Heart left ventricle (tissue), 16 donors: Measurements from ENCODE around the gene PRG3. TPM values are rescaled to one million over a fixed set of nuclear protein-coding genes. Genes with fewer than 3 reads are reported as not detected.

ENCODE experiments used
- ATAC-seq, 4 donors: fragments of 200-7000 bp; cut with Tn5 transposase; one replicate each; pipeline ENCODE4 v1.9.1; 2020 to 2022; ENCODE audit warnings: moderate library complexity in 4 of 4, mild to moderate bottlenecking in 3 of 4, moderate number of reproducible peaks in 1 of 4
- DNase-seq, 5 donors: peaks; one replicate each; pipeline ENCODE4 v3.0.0-alpha.2; 2020
- H3K27ac ChIP-seq, 12 donors: fragments of 200-600 bp; sonication (generic) in 4 of 12; one replicate each; pipeline versions ENCODE4 v1.5.0 to v1.8.0; 2016 to 2022; ENCODE audit warnings: mild to moderate bottlenecking in 2 of 12
- H3K27me3 ChIP-seq, 9 donors: fragments of 200-600 bp; sonication (generic) in 2 of 9; one replicate each; pipeline versions ENCODE4 v1.5.1 to v1.8.0; 2016 to 2022; ENCODE audit warnings: mild to moderate bottlenecking in 3 of 9
- H3K36me3 ChIP-seq, 9 donors: fragments of 200-600 bp; sonication (generic) in 2 of 9; one replicate each; pipeline versions ENCODE4 v1.5.0 to v1.8.0; 2018 to 2022; ENCODE audit warnings: mild to moderate bottlenecking in 2 of 9
- H3K4me1 ChIP-seq, 12 donors: fragments of 200-600 bp; sonication (generic) in 4 of 12; one replicate each; pipeline versions ENCODE4 v1.5.0 to v1.8.0; 2016 to 2022; ENCODE audit warnings: mild to moderate bottlenecking in 3 of 12
- H3K4me3 ChIP-seq, 12 donors: fragments of 200-600 bp; sonication (generic) in 4 of 12; one replicate each; pipeline versions ENCODE4 v1.5.0 to v1.8.0; 2017 to 2022; ENCODE audit warnings: mild to moderate bottlenecking in 9 of 12, moderate library complexity in 4 of 12
- H3K9me3 ChIP-seq, 12 donors: fragments of 200-600 bp; sonication (generic) in 4 of 12; one replicate each; pipeline versions ENCODE4 v1.5.0 to v1.8.0; 2016 to 2022; ENCODE audit warnings: mild to moderate bottlenecking in 1 of 12
- POLR2A ChIP-seq, 2 donors: fragments of 450-650 bp; IDR thresholded peaks; one replicate each; pipeline ENCODE4 v1.6.1; 2017; ENCODE audit warnings: antibody characterized with exemption in 2 of 2, mild to moderate bottlenecking in 2 of 2, moderate library complexity in 2 of 2
- WGBS, 4 donors: extraction: QIAGEN DNeasy Blood & Tissue Kit in 2 of 4; methylation state at CpG; one replicate each; pipeline versions ENCODE4 v1.1.5 to v1.1.7; 2013 to 2018; 5-methylcytosine and 5-hydroxymethylcytosine counted together
- intact Hi-C, 10 donors: fragments of 100-400 bp; cut with DNase I; formaldehyde crosslinking; loops; one replicate each; pipeline versions ENCODE4 v1.11.1 to v1.14.2; 2022
- polyA plus RNA-seq, 2 donors: library from polyadenylated mRNA; stranded (reverse); fragments of 200-250 nt; gene quantifications; one replicate each; pipeline ENCODE4 v1.2.3, GENCODE V29; 2013
- total RNA-seq, 9 donors: library from RNA; depleted of rRNA in 2 of 9; stranded (reverse); fragments of >200 nt in 2 of 9; fragmentation: NEBNext Ultra II Directional in 3 of 9; extraction: Animal tissue kit (Norgen Biotek cat#: 25700) in 3 of 9; gene quantifications; one replicate each; pipeline versions ENCODE4 v1.1.0 to v1.2.4, GENCODE V29; 2016 to 2023
- TF ChIP-seq, protein P1 (sequence below), 12 donors: fragments of 200-600 bp; sonication (generic) in 4 of 12; IDR thresholded peaks; one replicate each; pipeline versions ENCODE4 v1.5.0 to v1.8.0; 2018 to 2022; ENCODE audit warnings: antibody characterized with exemption in 12 of 12, mild to moderate bottlenecking in 5 of 12
- donor health status: ischemic (EF 13 %, LVEDD 7.1; RV severe dilation, severe dysfunction).
- donor health status: healthy with polysubstance abuse.
- donor health status: DM: no; HTN: yes; CAD: no.
- donor health status: DM: no; HTN: no; CAD: no.
- donor health status: ischemic (EF 25% LVEDD 6.9; RV normal size, moderate dysfunction).
- donor health status: ischemic (EF 25% LVEDD 5.7; RV mildly dilated, moderate dysfunction).
- donor health status: healthy.
- donor health status: DM: yes; HTN: yes; CAD: no.
- donor health status: ischemic (EF 35%, LVEDD 5.7; RV mildly dilated, moderate dysfunction).
- donor health status: nonischemic (EF 11% LVEDD 7.7; RV severe dilation, severe dysfunction).
- donor health status: DM: yes; HTN: yes; CAD: no.
- donor health status: PGD.
- donor health status: ischemic (EF 29% LVEDD 5.4; RV normal size, mild dysfunction).
- donor health status: nonischemic (EF 23%, LVEDD 6.1; RV moderate dilation, normal function).

PRG3 gene
- total and polyA plus RNA-seq, 11 donors = not detected

GRCh38 chr11:57349491-57350274 is 31.3 kb downstream of the PRG3 start:
- Histone ChIP-seq H3K4me3 (no peak overlapping the region), H3K4me1 (peaks cover 0 to 14% (median 5%) of the 10 kb centered on the region in 12 donors), H3K9me3 (peaks cover 0 to 7% (median 0%) of the 10 kb centered on the region in 12 donors), H3K27ac (peak overlapping the region in 8 of 12 donors; percentile 0 to 71 (median 30)), H3K36me3 (no peaks in the 10 kb centered on the region), H3K27me3 (no peaks in the 10 kb centered on the region)
- 15 to 17% (median 16%) methylated on average over 27 to 31 of the region's 31 CpGs for WGBS, 4 donors
- intact Hi-C loops = loop anchor here (2.0 to 10.0 kb wide), 17 partner anchors 57 to 1165 kb away; partner anchors contain the start of genes YPEL4 (in 4 of the 10), SLC43A3 (in 2 of the 10) and SLC43A1 (in 1 of the 10)
- ATAC-seq (peak in 3 of 4 donors; percentile 62 to 82 (median 71)), DNase-seq (peak; percentile 65 to 89 (median 72))
- no peak for TF ChIP-seq POLR2A (IDR thresholded peaks at IDR 0.05)
- TF ChIP-seq, protein P1, sequence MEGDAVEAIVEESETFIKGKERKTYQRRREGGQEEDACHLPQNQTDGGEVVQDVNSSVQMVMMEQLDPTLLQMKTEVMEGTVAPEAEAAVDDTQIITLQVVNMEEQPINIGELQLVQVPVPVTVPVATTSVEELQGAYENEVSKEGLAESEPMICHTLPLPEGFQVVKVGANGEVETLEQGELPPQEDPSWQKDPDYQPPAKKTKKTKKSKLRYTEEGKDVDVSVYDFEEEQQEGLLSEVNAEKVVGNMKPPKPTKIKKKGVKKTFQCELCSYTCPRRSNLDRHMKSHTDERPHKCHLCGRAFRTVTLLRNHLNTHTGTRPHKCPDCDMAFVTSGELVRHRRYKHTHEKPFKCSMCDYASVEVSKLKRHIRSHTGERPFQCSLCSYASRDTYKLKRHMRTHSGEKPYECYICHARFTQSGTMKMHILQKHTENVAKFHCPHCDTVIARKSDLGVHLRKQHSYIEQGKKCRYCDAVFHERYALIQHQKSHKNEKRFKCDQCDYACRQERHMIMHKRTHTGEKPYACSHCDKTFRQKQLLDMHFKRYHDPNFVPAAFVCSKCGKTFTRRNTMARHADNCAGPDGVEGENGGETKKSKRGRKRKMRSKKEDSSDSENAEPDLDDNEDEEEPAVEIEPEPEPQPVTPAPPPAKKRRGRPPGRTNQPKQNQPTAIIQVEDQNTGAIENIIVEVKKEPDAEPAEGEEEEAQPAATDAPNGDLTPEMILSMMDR (IDR thresholded peaks at IDR 0.05) = peak; percentile 88 to 95 (median 92)

DNA sequence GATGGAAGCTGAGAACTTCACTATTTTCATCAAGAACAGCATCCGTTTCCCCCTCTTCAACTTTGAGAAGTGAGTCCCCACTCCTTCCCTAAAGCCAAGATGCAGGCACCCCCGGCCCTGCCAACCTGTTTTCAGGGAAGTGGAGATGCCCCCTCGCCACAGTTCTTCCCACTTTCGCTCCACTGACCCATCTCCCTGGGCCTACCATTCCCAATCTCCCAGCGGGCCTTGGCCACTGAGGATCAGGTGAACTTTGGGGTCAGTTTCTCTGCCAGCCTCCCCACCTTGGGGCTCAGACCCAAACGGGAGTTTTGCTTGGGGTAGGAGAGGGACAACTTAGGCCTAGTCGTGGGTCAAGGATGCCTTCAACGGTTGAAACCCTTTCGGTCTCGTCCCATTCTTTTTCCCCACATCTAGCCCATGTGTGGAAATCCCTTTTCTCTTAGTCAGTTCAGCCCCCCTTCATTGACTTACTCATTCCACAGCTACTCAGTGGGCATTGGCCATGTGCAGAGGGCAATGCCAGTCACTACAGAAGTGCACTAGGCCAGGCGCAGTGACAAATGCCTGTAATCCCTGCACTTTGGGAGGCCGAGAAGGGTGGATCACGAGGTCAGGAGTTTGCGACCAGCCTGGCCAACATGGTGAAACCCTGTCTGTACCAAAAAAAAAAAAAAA is 32.2 kb downstream of the PRG3 start:
- H3K9me3 ChIP-seq = peaks cover 0 to 7% (median 0%) of the 10 kb centered on the region in 12 donors
- no peak for TF ChIP-seq POLR2A (IDR thresholded peaks at IDR 0.05)
- TF ChIP-seq, protein P1 (IDR thresholded peaks at IDR 0.05) = no peak
- H3K27ac ChIP-seq = peak overlapping the region in 5 of 12 donors; percentile 0 to 71 (median 28)
- no peak overlapping the region for H3K4me3 ChIP-seq
- ATAC-seq (no peak), DNase-seq (peak in 1 of 5 donors; percentile 24)
- intact Hi-C loops = loop anchor here (2.0 to 10.0 kb wide), 16 partner anchors 59 to 1166 kb away; partner anchors contain the start of genes YPEL4 (in 4 of the 10), SLC43A3 (in 2 of the 10) and SLC43A1 (in 1 of the 10)
- H3K27me3 ChIP-seq = no peaks in the 10 kb centered on the region
- WGBS, 4 donors = 90 to 94% (median 91%) methylated on average over 14 of the region's 14 CpGs
- H3K36me3 ChIP-seq = no peaks in the 10 kb centered on the region
- H3K4me1 ChIP-seq = peaks cover 0 to 10% (median 4%) of the 10 kb centered on the region in 12 donors

DNA sequence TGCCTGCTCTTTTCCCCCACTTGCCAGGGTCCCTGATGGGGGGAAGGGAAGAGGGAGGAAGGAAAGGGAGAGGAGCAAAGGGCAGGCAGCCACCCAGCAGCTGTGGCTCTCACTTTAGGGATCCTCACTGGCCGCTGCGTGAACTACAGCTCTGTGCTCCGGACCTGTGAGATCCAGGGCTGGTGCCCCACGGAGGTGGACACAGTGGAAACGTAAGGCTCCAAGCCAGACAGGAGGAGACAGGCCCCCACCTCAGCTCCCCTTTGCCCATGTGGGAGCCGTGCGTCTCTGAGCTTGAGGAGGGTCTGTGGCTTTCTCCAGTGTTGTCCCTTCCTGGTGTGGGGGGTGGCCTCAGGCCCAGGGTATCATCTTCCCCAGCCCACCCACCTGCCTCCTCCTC is 32.9 kb downstream of the PRG3 start:
- Histone ChIP-seq H3K4me3 (no peak overlapping the region), H3K9me3 (peaks cover 0 to 7% (median 0%) of the 10 kb centered on the region in 12 donors), H3K27ac (peak overlapping the region in 4 of 12 donors; percentile 9 to 34 (median 18)), H3K36me3 (no peaks in the 10 kb centered on the region), H3K4me1 (peaks cover 0 to 10% (median 4%) of the 10 kb centered on the region in 12 donors), H3K27me3 (no peaks in the 10 kb centered on the region)
- DNase-seq = peak in 1 of 5 donors; percentile 51
- intact Hi-C loops = loop anchor here (2.0 to 10.0 kb wide), 16 partner anchors 59 to 1167 kb away; partner anchors contain the start of genes YPEL4 (in 4 of the 10), SLC43A3 (in 2 of the 10) and SLC43A1 (in 1 of the 10)
- no peak for TF ChIP-seq POLR2A (IDR thresholded peaks at IDR 0.05)
- TF ChIP-seq, protein P1 (IDR thresholded peaks at IDR 0.05) = no peak
- 70 to 76% (median 73%) methylated on average over 2 to 7 of the region's 7 CpGs for WGBS, 4 donors
- no peak for ATAC-seq
